IPS-NIHi7 (cell line): ENCODE data around the gene CACNA2D2.
"Not testable (repeated sequence)": the region's sequence is repeated elsewhere in the genome, so short reads cannot be mapped to it uniquely, and the experiment has no call there.

ENCODE experiments used
- DNase-seq: peaks from one replicate; pipeline ENCODE4 v3.0.0; 2012; ENCODE audit warnings: mixed read lengths; ENCODE audit errors: extremely low spot score

CACNA2D2 gene

DNA sequence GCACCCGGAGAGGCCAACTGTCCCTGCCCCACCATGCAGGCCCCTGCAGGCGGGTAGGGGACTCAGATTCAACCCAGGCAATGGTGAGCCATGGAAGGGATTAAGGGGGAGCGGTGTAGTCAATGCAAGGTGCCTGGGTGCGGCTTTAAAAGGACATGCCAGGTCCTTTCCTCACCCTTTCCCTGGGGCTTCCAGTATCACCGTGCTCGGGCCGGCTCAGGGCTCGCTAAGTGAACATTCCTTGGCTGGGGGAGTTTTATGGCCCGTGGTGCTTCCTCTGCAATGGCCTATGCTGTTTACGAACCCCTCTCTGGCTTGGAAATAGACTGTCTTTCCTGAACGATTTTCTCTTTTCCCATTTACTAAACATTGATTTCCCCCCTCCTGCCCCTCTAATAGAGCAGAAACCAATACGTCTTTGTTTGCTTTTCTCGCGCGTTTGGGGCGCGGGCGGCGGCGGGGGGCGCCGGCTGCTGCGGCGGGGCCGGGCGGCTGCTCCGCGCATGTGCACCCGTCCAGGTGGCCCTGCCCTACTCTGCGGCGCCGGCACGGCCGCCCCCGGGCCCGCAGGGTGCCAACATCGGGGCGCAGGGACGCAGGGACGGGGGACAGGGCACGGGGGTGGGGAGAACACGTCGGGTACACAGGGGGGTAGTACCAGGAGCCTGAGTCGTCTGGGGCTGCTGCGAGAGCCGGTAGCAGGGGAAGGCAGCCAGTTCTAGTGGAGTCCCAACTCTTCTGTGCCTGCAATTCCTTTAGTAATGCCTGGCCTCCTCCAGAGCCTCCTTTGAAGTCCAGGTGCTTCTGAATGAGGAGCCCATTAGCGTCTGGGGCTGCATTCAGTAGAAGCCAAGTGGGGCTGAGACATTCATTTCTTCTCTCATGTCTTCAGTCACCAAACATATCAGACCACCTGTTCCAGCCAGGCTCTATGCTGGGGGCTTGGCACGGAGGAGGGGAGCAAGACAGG lies 26.9 kb upstream of the CACNA2D2 start:
- peak; percentile 45 for DNase-seq

DNA sequence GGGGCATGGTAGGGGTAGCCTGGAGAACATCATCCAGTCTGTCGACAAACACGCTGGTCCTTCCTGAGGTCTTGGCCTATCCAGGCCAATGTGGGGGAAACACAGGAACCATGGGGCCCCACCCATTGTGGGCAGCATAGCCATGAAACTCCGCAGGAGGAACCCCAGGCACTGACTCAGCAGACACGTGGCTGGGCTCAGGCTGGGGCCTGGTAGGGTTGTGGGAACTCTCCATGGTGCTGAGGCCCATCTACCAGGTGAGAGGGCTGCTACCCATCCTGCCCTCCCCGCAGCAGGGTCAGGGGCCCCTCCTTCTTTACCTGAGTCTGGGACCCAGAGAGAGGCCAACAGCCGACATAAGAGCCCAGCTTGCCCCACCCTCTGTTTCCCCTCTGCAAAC lies 22.6 kb upstream of the CACNA2D2 start:
- DNase-seq = peak; percentile 94

DNA sequence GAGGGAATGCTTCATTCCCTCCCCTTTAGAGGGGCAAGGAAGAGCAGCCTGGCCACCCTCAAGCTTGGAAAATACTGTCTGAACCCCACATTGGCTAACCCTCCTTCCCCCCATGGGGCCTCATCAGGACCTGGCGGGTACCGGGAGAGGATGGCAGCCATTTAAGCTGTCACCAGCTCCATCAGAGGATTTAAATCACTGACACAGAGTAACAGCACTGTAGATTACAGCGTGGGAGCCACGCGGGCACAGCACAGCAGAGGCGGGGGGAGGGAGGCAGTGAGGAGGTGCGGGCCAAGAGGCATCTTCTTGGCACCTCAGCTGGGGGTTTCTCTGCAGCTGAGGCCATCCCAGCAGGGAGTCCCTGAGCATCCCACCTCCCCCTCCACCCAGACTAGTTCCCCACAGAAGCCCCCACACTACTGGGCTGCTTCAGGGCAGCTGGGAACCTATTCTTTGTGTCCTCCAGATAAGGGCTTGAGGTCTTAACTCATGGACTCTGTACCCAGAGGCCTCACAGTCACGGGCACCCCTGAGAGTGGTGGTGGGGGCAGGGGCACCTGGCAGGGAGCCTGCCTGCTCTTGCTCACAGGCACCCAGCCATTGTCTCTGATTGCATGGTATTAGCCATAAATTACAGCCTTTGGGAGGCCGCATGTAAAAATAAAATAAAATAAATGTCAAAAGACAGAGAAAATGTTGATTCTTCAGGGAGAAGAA lies 21.9 kb upstream of the CACNA2D2 start:
- DNase-seq = no peak

DNA sequence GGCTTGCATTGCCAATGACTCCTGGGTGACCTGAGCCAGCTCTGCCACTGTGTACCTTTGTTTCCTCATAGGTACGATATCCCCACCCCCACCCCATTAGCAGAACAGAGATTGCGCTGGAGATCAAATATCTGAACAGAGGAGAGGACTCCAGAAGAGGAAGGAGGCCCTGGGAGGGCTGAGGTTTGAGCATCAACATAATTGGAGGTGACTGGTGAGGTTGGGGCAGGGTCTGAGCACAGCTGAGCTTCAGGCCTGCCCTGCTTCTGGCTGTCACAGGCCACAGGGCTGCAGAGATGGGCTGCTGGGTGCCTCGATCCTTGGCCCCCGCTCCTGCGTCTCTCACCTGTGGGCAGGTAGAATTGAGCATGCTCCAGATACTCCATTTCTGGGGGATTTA lies 21.3 kb upstream of the CACNA2D2 start:
- DNase-seq = no peak

DNA sequence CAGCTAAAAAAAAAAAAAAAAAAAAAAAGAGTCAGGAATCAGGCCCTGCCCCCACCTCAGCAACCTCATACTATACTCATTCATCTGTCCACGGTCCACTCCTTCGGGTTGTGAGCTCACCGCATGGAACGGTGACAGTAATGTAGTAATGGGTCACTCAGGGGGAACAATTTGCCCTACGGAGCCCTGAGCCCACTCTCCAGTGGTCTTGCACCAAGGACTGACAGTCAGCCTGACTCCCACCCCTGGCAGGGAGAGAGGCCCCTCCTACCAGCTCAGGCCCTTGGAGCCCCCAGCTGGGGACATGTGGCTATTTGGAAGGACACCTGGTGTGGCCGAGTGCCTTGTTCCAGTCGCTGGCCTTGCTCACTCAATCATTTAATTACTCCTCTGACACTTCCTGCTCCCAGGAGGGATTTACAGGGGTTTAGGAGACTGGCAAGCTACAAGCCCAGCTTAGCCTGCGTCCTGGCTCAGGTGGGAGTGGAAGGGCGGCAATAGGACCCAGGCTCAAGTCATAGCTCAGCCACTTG lies 19.9 kb upstream of the CACNA2D2 start:
- DNase-seq = no peak

DNA sequence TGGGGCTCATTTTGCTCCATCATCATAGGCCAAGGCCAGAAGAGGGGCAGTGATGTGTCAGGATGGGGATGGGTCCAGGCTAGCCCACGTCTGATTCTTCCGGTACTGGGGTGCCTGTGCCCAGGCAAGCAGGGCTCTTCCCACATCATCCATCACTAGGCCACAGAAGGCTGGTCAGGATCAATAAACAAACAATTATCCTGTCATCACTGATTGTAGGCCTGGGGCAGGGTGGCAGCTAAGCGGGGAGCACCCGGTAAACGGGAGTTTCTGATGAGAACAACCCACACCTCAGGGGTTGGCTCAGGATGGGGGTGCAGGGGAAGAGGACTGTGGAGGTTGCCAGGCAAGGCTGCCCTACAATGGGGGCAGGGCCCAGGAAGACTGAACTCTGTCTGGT lies 18.1 kb upstream of the CACNA2D2 start:
- DNase-seq = no peak

DNA sequence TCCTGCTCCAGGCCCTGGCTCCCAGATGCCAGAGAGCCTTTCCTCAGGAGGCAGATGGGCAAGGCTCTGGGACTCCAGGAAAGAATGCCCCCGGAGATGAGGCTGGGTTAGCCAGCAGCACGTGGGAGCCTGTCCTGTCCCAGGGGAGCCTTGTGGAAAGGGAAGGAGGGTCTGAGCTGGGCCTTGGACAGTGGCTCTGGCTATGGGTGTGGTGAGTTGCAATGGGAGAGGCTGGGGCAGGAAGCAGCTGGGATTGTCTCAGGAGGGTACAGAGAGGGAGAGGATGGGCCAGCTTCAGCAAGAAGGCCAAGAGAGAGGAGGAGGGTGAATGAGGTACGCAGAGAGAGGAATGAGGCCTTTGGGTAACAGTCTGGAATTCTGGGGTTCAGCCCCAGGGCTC lies 17.4 kb upstream of the CACNA2D2 start:
- no peak for DNase-seq

DNA sequence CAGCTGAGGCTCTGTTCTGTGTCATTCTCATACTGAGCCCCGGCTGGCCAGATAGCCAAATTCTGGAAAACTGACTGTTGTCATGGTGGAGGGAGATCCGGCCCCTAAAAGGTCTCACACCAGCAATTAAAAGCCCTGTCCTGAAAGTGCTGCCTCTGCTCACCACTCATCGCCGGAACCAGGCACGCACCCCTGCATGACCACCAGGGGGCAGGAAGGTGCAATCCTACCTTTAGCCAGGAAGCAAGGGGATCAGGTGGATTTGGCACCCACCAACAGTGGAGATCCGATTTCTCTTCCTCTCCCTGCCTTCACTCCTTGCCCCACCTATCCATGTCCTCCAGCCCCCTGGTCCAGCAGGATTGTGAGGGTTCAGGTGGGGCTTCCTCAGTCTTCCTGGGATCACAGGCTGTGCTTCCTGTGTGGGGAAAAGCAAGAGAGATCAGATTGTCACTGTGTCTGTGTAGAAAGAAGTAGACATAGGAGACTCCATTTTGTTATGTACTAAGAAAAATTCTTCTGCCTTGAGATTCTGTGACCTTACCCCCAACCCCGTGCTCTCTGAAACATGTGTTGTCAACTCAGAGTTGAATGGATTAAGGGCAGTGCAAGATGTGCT lies 16.1 kb upstream of the CACNA2D2 start:
- peak; percentile 83 for DNase-seq

DNA sequence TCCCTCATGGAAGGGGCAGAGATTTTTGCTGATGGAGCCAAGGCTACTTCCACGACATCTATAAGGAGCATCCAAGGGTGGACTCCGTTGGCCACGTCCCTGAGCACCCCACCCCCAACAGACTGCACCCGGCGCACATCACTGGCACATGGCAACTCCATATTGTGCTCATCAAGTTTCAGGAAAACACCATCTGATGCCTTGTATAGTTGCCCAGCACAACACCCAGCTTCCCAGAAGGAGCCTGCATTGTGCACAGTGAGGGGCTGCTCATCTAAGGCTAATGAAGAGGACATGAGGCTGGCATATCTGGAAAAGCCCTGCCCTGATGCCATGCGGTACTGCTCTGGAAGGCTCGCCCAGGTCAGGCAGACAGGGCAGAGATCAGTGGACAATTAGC lies 15.0 kb upstream of the CACNA2D2 start:
- no peak for DNase-seq

DNA sequence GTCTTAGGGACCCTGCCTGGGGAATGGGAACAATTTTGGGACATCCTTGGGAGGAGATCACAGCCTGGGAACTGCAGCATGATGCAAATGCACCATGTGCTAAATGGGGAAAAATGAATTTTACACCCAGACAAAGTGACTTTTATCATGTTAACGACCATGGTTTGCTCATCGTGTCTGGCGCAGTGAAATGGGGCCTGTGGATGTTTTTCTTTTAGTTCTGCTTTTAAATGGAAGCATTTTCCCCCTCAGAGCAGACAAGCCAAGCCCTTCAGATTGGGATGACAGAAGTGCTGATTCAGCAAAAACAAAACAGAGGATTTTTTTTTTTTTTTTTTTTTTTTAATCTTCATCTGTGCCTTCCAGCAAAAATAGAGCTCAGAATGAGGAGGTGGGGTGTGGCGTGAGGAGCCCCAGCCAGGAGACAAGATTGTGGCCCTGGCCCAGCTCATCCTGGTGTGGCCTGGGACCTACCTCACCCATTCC lies 14.3 kb upstream of the CACNA2D2 start:
- no peak for DNase-seq

DNA sequence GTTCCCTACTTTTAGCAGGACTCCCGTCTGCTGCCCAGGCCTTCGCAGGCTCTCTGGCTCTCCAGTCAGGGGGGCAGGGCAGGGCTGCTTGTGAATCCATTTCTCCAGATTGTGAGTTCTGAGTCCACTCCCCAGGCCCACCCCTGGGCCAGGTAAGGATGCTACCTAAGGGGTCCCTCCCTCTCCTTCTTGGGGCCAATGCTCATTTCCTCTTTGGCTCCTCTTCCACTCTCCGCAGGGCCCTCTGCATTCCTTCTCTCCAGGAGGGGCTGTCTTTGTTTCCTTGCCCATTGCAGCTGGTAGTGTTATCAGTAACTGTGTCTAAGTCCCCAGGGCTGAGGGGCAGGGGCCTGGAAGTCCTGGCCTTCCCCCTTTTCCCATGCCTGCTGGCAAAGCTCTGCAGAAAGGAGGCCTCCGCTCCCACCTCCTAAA lies 13.0 kb upstream of the CACNA2D2 start:
- peak; percentile 56 for DNase-seq

DNA sequence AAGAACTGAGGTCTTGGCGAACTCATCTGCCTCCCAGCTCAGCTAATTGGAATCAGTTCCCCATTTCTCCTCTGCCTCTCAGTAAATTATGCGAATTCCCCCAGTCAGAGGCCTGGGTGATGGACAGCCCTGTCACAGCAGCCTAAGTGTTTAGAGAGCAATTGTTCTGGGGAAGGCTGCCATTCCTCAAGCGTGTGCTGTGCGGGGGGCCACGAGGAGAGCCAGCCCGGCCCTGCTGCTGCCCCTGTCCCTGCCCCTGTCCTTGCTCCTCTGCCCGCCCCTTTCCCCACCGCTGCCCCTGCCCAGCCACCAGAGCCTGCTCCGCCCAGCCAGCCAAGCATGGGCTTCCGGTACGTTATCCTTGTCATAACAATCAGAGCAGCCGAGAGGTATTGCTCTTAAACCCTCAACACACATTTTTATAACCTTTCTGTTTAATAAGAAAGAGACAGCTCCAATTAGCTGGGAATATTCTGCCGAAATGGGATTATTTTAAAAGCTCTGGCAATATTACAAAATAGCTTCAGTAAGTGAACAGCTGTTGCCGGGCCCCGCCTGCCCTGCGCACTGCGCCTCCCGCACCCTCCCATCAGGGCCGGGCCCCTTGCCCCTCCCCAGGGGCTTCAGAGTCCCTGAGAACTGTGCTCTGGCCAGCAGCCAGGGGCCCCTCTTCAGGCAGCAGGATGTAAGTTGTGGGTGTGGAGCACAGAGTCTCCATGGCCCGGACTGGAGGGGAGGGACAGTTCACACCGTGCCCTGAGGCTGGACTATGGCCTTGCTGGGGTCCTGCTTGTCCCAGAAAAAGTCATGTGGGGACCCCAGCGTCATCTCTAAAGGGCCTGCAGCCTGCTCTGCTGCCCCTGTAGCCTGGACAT lies 12.4 kb upstream of the CACNA2D2 start:
- DNase-seq = peak; percentile 85

DNA sequence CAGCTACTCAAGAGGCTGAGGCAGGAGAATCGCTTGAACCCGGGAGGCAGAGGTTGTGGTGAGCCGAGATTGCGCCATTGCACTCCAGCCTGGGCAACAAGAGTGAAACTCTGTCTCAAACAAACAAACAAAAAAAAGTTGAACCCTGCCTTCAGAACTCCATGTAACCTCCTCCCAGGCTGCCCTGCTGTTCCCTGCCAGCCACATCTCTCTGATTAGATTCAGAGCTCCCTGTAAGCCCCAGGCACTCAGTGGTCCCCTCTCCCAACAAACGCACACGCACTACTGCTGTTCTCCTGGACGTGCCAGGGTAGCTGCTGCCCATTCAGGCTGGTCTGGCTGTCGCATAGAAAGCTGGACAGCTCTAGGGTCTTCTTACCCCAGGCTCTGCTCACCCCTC lies 9.5 kb upstream of the CACNA2D2 start:
- not testable (repeated sequence) for DNase-seq

DNA sequence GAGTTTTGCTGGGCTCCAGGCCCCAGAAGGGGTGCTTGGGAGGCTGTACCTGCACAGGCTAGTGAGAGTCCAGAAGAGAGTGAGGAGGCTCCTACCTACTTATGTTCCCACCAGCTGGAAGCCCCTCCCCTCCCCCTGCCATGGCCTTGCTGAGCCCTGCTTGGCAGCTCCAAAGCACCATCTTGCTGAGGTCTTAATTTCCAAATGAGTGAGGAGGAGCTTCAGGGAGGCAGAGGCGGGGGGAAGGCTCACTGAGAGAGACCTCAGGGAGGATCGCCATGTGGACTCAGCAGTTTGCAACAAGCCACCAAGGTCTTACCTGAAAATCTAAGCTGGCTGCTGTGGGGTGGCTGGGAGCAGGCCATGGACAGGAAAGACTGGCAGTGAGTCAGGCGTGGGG lies 8.7 kb upstream of the CACNA2D2 start:
- DNase-seq = no peak

DNA sequence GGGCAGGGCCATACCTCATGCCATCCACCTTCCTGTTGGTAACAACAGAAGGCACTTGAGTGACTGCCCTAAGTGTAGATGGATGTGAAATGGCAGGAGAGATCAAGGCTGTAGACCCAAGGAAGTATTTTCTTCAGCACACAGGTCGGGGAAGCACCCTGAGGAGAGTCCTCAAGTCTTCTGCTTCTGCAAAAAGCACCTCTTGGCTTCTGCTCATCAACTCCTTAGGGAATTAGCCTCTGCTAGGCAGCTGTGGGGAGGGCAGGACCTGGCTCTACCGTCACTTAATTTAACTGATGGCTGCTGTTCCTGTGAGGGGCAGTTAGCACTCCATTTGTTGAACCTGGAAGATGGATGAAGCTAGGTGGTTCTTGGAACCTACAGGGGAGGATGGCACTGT lies 6.9 kb upstream of the CACNA2D2 start:
- DNase-seq = no peak

DNA sequence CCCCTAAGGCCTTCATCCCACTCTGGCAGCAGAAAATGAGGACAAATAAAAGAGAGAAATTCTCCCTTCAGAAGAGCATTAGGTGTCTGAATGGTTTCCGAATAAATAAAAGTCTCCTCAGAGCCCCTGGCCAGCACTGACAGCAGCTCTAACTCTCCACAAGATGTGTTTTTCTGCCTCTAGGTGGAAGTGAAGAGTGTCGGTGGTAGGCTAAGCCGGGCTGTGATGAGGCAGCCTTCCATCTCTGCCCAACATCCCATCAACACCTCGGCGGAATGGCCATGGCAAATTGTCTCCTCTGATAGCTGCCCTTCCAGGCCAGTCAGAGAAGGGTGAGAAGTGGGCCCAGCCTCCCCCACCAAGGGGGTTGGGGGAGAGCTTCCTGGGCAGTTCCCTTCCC lies 6.3 kb upstream of the CACNA2D2 start:
- DNase-seq = peak; percentile 35

DNA sequence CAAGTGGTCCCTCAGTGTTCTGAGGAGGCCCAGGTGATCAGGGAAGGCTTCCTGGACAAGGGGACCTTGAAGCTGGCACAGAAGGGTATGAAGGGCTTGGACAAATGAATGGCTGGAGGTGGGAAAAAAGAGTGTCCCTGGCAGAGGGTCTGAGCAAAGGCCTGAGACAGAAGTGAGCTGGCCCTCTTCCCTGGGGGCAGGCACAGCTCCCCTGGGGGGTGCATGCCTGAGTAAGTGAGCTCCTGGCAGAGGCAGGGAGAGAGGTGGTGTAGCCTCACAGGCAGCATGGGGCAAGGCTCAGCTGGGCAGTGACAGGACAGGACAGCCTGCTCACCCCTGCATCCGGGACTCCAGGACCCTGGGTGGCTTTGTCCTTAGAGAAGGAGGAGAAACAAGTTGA lies 5.4 kb upstream of the CACNA2D2 start:
- no peak for DNase-seq

DNA sequence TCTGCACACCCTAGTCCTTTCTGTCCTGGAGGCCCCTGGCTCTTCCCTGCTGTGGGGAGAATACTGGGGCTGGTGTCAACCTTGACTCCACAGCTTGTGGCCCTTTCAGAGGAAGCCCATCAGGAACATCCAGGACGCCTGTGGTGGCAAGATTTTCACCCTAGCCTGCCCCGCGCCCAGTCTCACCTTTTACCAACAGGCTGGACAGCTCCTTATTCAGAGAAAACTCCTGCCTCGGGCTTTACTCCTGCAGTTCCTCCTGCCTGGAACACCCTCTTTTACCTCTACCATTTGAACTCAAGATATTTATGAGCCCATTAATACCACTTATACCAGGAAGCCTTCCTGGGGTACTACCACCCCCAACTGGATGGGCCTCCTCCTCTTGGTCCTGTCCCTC lies 2.7 kb upstream of the CACNA2D2 start:
- no peak for DNase-seq

DNA sequence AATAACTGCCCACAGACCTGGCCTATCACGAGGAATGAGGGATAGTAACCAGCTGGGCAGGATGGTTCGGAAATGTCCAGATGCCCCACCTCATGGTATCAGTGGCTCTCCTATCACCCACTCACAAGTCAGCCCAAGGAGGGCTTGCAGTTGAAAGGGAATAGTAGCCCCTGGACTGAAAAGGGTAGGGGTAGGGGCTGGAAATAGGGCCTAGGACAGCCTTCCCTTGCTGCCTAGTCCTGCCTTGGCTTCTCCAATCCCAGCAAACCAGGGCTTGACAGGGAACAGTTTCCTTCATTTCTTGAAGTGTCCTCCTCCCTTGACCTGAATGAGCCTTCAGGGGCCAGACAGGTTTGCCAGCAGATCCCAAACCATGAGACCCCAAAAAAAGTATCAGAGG lies 1.2 kb upstream of the CACNA2D2 start:
- DNase-seq = no peak

DNA sequence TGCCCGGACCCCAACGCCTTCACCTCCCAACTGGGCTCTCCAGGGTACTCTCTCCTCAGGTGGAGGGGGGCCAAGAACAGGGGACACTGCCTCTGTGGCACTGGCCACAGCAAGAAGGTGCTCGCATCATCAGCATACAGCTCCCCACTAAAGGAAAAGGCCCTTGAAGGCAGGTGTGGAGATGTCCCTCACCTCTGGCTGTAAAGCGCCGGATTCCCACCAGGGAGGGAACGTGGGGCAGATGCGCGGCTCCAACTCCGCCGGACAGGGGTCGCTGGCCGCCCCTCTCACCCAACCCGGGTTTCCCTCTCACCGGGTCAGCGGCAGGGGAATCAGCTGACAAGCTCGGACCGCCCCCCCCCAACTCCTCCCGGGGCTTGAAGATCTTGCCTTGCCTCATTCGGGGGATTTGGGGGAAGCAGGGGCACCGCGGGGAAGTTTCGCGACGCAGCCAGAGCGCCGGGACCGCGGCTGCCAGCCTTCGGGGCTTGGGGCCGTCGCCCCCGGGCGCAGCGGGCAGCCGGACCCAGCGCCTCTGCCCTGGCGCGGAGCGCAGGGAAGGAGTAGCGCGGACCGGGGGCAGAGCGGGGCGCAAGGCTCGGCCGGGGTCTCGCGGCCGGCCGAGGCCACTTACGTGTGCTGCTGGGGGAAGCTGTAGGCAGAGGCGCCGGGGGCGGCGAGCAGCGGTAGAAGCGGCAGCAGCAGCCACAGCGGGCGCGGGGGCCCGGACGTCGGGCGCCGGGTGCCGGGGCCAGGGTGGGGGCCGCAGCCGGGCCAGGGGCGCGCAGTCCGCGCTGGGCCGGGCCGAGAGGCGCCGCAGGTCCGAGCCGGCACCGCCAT lies 630 bp downstream of the CACNA2D2 start:
- DNase-seq = peak; percentile 60
